HL-60 (cell line): ENCODE measurements around the gene LRRC37B.
"Not testable (repeated sequence)": the region's sequence is repeated elsewhere in the genome, so short reads cannot be mapped to it uniquely, and the experiment has no call there.

Experiments used
- CTCF ChIP-seq: IDR thresholded peaks from one replicate; pipeline ENCODE4 v1.5.1; 2011; ENCODE audit warnings: low read length, control low read depth, inconsistent platforms; ENCODE audit not compliant: insufficient read depth
- GABPA ChIP-seq: IDR thresholded peaks from 2 replicates; pipeline ENCODE4 v1.6.1; 2012; ENCODE audit warnings: low read depth
- POLR2AphosphoS5 ChIP-seq: IDR thresholded peaks from 2 replicates; pipeline ENCODE4 v1.6.1; 2012; ENCODE audit warnings: low read depth
- REST ChIP-seq: IDR thresholded peaks from 2 replicates; pipeline ENCODE4 v1.6.1; 2012; ENCODE audit warnings: low read depth; ENCODE audit not compliant: insufficient replicate concordance
- SPI1 ChIP-seq: IDR thresholded peaks from 2 replicates; pipeline ENCODE4 v1.6.1; 2012; ENCODE audit warnings: low read depth, mild to moderate bottlenecking, borderline replicate concordance

- TF ChIP-seq CTCF, POLR2AphosphoS5, GABPA, SPI1, REST: not testable (repeated sequence)
These were observed 35.1 kb downstream of the LRRC37B start for GRCh38 chr17:32042266-32042665.
